SK-N-SH (cell line): ENCODE measurements around the gene MPP3. TPM values are rescaled to one million over a fixed set of nuclear protein-coding genes. Genes with fewer than 3 reads are reported as not detected.

ENCODE experiments used
- CTCF ChIA-PET: fragments of 300-600, 350-600 bp; formaldehyde crosslinking; extraction: SDS; loops from one replicate; lab custom pipeline; 2021; lab: Yijun Ruan, JAX
- POLR2A ChIA-PET: fragments of 350-600 bp; sonication (Branson Sonifier 250); formaldehyde crosslinking; extraction: SDS; loops from one replicate; lab custom pipeline; 2020; ENCODE audit warnings: antibody characterized with exemption, inconsistent platforms; lab: Yijun Ruan, JAX
- DNase-seq: peaks from one replicate; pipeline ENCODE4 v3.0.0; 2012
- H2AFZ ChIP-seq: fragments of 200-600 bp; sonication (generic); 2 replicates; pipeline ENCODE4 v1.8.1; 2016; ENCODE audit warnings: antibody characterized with exemption, mild to moderate bottlenecking, low read depth
- H3F3A ChIP-seq: fragments of 200-600 bp; sonication (generic); replicated peaks from 2 replicates; pipeline ENCODE3; 2016; ENCODE audit warnings: antibody characterized with exemption, mild to moderate bottlenecking; ENCODE audit not compliant: insufficient read depth
- H3K27ac ChIP-seq, 2 experiments: fragments of 200-500 bp in 1 of 2; fragments of 200-600 bp in 1 of 2; sonication (Bioruptor generic) in 1 of 2; sonication (generic), shearing (Covaris generic) in 1 of 2; 2 replicates each; pipeline versions ENCODE4 v1.5.1 to v1.6.1; 2014 to 2016; ENCODE audit warnings: low read depth in 2 of 2, inconsistent platforms in 1 of 2, low read length in 1 of 2, mild to moderate bottlenecking in 1 of 2, mixed read lengths in 1 of 2
- H3K27me3 ChIP-seq: fragments of 200-600 bp; sonication (generic), shearing (Covaris generic); 2 replicates; pipeline ENCODE4 v1.6.1; 2016; ENCODE audit warnings: mixed run types; ENCODE audit not compliant: insufficient read depth
- H3K36me3 ChIP-seq, 2 experiments: fragments of 200-500 bp in 1 of 2; fragments of 200-600 bp in 1 of 2; sonication (Bioruptor generic) in 1 of 2; sonication (generic) in 1 of 2; replicated peaks in 1 of 2; 2 replicates each; pipeline versions ENCODE3 to v1.5.1; 2014 to 2016; ENCODE audit warnings: low read length in 1 of 2, mild to moderate bottlenecking in 1 of 2; ENCODE audit not compliant: insufficient read depth in 2 of 2, control insufficient read depth in 1 of 2
- H3K4me1 ChIP-seq, 2 experiments: fragments of 200-500 bp in 1 of 2; fragments of 200-600 bp in 1 of 2; sonication (Bioruptor generic) in 1 of 2; sonication (generic), shearing (Covaris generic) in 1 of 2; 2 replicates each; pipeline versions ENCODE4 v1.5.1 to v1.6.1; 2014 to 2016; ENCODE audit warnings: low read depth in 1 of 2, low read length in 1 of 2, mixed run types in 1 of 2; ENCODE audit not compliant: insufficient read depth in 2 of 2, control insufficient read depth in 1 of 2
- H3K4me2 ChIP-seq: fragments of 200-600 bp; sonication (generic), shearing (Covaris generic); 2 replicates; pipeline ENCODE4 v1.6.1; 2017; ENCODE audit warnings: mixed run types
- H3K4me3 ChIP-seq, 2 experiments: fragments of 200-500 bp in 1 of 2; fragments of 200-600 bp in 1 of 2; sonication (Bioruptor generic) in 1 of 2; sonication (generic), shearing (Covaris generic) in 1 of 2; 2 replicates each; pipeline versions ENCODE4 v1.5.1 to v1.8.1; 2014 to 2016; ENCODE audit warnings: low read depth in 2 of 2, inconsistent platforms in 1 of 2, low read length in 1 of 2, mild to moderate bottlenecking in 1 of 2, mixed read lengths in 1 of 2, moderate library complexity in 1 of 2
- H3K79me2 ChIP-seq: fragments of 200-600 bp; sonication (generic); 2 replicates; pipeline ENCODE4 v1.8.1; 2017; ENCODE audit warnings: mild to moderate bottlenecking; ENCODE audit not compliant: insufficient read depth
- H3K9ac ChIP-seq: fragments of 200-600 bp; sonication (generic); 2 replicates; pipeline ENCODE4 v1.6.1; 2017; ENCODE audit warnings: mixed run types
- H3K9me2 ChIP-seq: fragments of 200-600 bp; sonication (generic); 2 replicates; pipeline ENCODE4 v1.6.1; 2017; ENCODE audit warnings: mixed run types
- H3K9me3 ChIP-seq: fragments of 200-600 bp; sonication (generic); 2 replicates; pipeline ENCODE4 v1.6.1; 2017; ENCODE audit warnings: mixed run types, mild to moderate bottlenecking, moderate library complexity
- H4K20me1 ChIP-seq: fragments of 200-600 bp; sonication (generic); 2 replicates; pipeline ENCODE4 v1.6.1; 2017; ENCODE audit warnings: mild to moderate bottlenecking, mixed run types; ENCODE audit not compliant: insufficient read depth
- EZH2phosphoT487 ChIP-seq: fragments of 200-600 bp; sonication (generic); IDR thresholded peaks from 2 replicates; pipeline ENCODE4 v1.6.1; 2017; ENCODE audit warnings: low read depth, mixed run types, mild to moderate bottlenecking, antibody characterized with exemption, moderate library complexity, borderline replicate concordance
- FOSL2 ChIP-seq: IDR thresholded peaks from 2 replicates; pipeline ENCODE4 v1.4.0; 2012; ENCODE audit warnings: low read depth, mild to moderate bottlenecking, moderate library complexity, borderline replicate concordance
- FOXJ3 ChIP-seq: sonication (generic); formaldehyde crosslinking; IDR thresholded peaks from 2 replicates; pipeline ENCODE4 v1.5.1; 2020; ENCODE audit warnings: mild to moderate bottlenecking, missing genetic modification reagents
- RAD21 ChIP-seq: IDR thresholded peaks from 2 replicates; pipeline ENCODE4 v1.6.1; 2012; ENCODE audit warnings: mild to moderate bottlenecking, low read length
- RCOR1 ChIP-seq: fragments of 150-350 bp; IDR thresholded peaks from 2 replicates; pipeline ENCODE4 v1.6.1; 2017; ENCODE audit warnings: antibody characterized with exemption, low read length
- RFX5 ChIP-seq: IDR thresholded peaks from 2 replicates; pipeline ENCODE4 v1.6.1; 2012; ENCODE audit warnings: mild to moderate bottlenecking, improper control_type of control experiment, low read length
- SIN3A ChIP-seq: IDR thresholded peaks from 2 replicates; pipeline ENCODE4 v1.6.1; 2012; ENCODE audit warnings: low read depth, mild to moderate bottlenecking, low read length, moderate library complexity, borderline replicate concordance
- SMC3 ChIP-seq: IDR thresholded peaks from 2 replicates; pipeline ENCODE4 v1.6.1; 2012; ENCODE audit warnings: low read depth, low read length, improper control_type of control experiment
- TAF1 ChIP-seq: IDR thresholded peaks from 2 replicates; pipeline ENCODE4 v1.6.1; 2012; ENCODE audit warnings: low read depth, mild to moderate bottlenecking, low read length, moderate library complexity, borderline replicate concordance
- TCF12 ChIP-seq: IDR thresholded peaks from 2 replicates; pipeline ENCODE4 v1.4.0; 2012
- WGBS: methylation state at CpG from one replicate; pipeline ENCODE4 v1.1.6; 2017; ENCODE audit warnings: low lambda C conversion rate; 5-methylcytosine and 5-hydroxymethylcytosine counted together
- polyA plus RNA-seq, 3 experiments: library from polyadenylated mRNA; depleted of rRNA; stranded (reverse); fragments of >200 nt; gene quantifications; 2 replicates each; pipeline ENCODE4 v1.2.3, GENCODE V29; 2012
- TF ChIP-seq, protein P1 (sequence below): IDR thresholded peaks from 2 replicates; pipeline ENCODE4 v1.4.0; 2012; ENCODE audit warnings: low read depth
- TF ChIP-seq, protein P2 (sequence below): IDR thresholded peaks from 2 replicates; pipeline ENCODE4 v1.6.1; 2012; ENCODE audit warnings: mild to moderate bottlenecking, low read depth, low read length, moderate library complexity
- TF ChIP-seq, protein P3 (sequence below): IDR thresholded peaks from 2 replicates; pipeline ENCODE4; 2012
- TF ChIP-seq, protein P4 (sequence below): IDR thresholded peaks from 2 replicates; pipeline ENCODE4 v1.4.0; 2012; ENCODE audit warnings: low read depth, borderline replicate concordance

Gene MPP3
- polyA plus RNA-seq, 1 of the 3 experiments (the other 2 are of a cell fraction) = 14.1 TPM

DNA sequence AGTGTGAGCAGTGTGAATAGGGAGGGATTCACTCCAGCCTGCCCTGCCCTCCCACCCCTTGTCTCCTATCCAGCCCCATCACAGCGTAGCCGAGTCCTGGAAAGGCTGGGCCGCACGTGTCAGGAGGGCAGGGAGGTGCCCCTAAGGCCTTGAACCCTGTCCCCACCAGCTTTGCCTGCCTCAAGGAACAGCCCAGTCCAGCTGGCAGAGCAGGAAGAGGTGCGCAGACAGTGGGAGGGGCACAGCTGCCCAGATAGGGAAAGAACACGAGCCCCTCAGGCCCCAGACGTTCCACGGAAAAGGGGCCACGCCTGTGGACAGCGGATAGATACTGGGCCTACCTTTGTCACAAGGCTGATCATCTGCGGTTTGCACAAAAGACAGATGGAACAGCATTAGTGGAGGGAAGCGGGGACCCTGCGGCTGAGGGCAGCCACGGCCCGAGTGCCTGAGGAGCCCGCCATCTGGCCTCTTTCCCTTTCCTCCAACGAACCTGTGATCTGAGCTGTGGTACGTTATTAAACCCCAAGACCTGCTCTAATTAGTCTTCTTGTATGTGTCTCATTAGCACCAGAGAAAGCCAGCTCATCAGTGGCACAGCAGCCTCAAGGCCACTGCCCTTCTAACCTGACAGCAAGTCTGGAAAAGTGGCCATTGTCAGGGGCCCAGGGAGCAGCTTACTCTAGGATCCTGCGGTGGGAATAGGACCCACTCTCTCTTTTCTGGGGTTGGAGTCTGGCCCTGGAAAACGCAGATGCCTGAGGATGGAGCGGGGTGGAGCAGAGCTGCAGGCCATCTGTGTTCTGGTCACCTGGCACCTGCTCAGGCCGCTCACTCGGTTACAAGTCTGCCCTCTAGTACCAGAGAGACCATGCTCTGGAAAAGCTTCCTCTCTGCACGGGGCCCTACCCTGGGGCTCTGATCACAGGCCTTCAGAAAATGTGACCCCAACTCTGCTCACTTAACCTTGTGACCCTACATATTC, 16.3 kb downstream of the MPP3 start:
- H3K79me2 ChIP-seq = no peaks in the 10 kb centered on the region
- no peaks in the 10 kb centered on the region for H3K9me3 ChIP-seq
- WGBS = 97% methylated on average over 23 of the region's 24 CpGs
- H3K9ac ChIP-seq = no peak overlapping the region
- no peak for DNase-seq
- TF ChIP-seq TCF12 (no peak), SMC3 (no peak), FOXJ3 (no peak), EZH2phosphoT487 (no peak), RAD21 (no peak), SIN3A (no peak), TAF1 (no peak), FOSL2 (no peak), RFX5 (no peak), RCOR1 (no peak)
- TF ChIP-seq, protein P1, sequence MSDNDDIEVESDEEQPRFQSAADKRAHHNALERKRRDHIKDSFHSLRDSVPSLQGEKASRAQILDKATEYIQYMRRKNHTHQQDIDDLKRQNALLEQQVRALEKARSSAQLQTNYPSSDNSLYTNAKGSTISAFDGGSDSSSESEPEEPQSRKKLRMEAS = no peak
- TF ChIP-seq, protein P2, sequence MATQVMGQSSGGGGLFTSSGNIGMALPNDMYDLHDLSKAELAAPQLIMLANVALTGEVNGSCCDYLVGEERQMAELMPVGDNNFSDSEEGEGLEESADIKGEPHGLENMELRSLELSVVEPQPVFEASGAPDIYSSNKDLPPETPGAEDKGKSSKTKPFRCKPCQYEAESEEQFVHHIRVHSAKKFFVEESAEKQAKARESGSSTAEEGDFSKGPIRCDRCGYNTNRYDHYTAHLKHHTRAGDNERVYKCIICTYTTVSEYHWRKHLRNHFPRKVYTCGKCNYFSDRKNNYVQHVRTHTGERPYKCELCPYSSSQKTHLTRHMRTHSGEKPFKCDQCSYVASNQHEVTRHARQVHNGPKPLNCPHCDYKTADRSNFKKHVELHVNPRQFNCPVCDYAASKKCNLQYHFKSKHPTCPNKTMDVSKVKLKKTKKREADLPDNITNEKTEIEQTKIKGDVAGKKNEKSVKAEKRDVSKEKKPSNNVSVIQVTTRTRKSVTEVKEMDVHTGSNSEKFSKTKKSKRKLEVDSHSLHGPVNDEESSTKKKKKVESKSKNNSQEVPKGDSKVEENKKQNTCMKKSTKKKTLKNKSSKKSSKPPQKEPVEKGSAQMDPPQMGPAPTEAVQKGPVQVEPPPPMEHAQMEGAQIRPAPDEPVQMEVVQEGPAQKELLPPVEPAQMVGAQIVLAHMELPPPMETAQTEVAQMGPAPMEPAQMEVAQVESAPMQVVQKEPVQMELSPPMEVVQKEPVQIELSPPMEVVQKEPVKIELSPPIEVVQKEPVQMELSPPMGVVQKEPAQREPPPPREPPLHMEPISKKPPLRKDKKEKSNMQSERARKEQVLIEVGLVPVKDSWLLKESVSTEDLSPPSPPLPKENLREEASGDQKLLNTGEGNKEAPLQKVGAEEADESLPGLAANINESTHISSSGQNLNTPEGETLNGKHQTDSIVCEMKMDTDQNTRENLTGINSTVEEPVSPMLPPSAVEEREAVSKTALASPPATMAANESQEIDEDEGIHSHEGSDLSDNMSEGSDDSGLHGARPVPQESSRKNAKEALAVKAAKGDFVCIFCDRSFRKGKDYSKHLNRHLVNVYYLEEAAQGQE = no peak
- TF ChIP-seq, protein P3, sequence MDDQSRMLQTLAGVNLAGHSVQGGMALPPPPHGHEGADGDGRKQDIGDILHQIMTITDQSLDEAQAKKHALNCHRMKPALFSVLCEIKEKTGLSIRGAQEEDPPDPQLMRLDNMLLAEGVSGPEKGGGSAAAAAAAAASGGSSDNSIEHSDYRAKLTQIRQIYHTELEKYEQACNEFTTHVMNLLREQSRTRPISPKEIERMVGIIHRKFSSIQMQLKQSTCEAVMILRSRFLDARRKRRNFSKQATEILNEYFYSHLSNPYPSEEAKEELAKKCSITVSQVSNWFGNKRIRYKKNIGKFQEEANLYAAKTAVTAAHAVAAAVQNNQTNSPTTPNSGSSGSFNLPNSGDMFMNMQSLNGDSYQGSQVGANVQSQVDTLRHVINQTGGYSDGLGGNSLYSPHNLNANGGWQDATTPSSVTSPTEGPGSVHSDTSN = no peak
- TF ChIP-seq, protein P4, sequence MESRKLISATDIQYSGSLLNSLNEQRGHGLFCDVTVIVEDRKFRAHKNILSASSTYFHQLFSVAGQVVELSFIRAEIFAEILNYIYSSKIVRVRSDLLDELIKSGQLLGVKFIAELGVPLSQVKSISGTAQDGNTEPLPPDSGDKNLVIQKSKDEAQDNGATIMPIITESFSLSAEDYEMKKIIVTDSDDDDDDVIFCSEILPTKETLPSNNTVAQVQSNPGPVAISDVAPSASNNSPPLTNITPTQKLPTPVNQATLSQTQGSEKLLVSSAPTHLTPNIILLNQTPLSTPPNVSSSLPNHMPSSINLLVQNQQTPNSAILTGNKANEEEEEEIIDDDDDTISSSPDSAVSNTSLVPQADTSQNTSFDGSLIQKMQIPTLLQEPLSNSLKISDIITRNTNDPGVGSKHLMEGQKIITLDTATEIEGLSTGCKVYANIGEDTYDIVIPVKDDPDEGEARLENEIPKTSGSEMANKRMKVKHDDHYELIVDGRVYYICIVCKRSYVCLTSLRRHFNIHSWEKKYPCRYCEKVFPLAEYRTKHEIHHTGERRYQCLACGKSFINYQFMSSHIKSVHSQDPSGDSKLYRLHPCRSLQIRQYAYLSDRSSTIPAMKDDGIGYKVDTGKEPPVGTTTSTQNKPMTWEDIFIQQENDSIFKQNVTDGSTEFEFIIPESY = no peak
- no peak overlapping the region for H3K4me2 ChIP-seq
- no peaks in the 10 kb centered on the region for H4K20me1 ChIP-seq
- H3K27me3 ChIP-seq = no peaks in the 10 kb centered on the region
- peaks cover 0 to 8% of the 10 kb centered on the region in 2 experiments; a peak in 1 of 4 replicates for H3K4me1 ChIP-seq
- no peaks in the 10 kb centered on the region for H3F3A ChIP-seq
- no peak overlapping the region for H3K27ac ChIP-seq
- no peak overlapping the region for H3K4me3 ChIP-seq
- peaks cover 5 to 31% of the 10 kb centered on the region in 2 experiments for H3K36me3 ChIP-seq
- no peak overlapping the region for H2AFZ ChIP-seq
- ChIA-PET POLR2A (no interaction called here), CTCF (interaction anchor here (0.7 to 2.5 kb wide), 6 partner anchors 10 to 60 kb away, joined by 3 to 12 read pairs (median 4); partner anchors contain the start of gene CD300LG)
- H3K9me2 ChIP-seq = no peaks in the 10 kb centered on the region
